Transverse colon (tissue), 4 donors: Measurements from ENCODE around the gene ANOS1. TPM values are rescaled to one million over a fixed set of nuclear protein-coding genes. Genes with fewer than 3 reads are reported as not detected.

Source experiments
- DNase-seq: peaks from one replicate; pipeline ENCODE4 v3.0.0-alpha.2; 2019
- H3K27ac ChIP-seq, 4 donors: fragments of 200-600 bp; sonication (generic); 2 replicates each; pipeline ENCODE4 v1.5.1; 2016 to 2018; ENCODE audit warnings: inconsistent platforms in 4 of 4
- H3K27me3 ChIP-seq: fragments of 200-600 bp; sonication (generic); 2 replicates; pipeline ENCODE4 v1.5.1; 2017; ENCODE audit warnings: inconsistent platforms
- H3K36me3 ChIP-seq, 4 donors: fragments of 200-600 bp; sonication (generic); 2 replicates each; pipeline ENCODE4 v1.5.1; 2017 to 2019; ENCODE audit warnings: inconsistent platforms in 4 of 4
- H3K4me1 ChIP-seq, 4 donors: fragments of 200-600 bp; sonication (generic); 2 replicates each; pipeline ENCODE4 v1.5.1; 2017 to 2020; ENCODE audit warnings: inconsistent platforms in 4 of 4
- H3K4me3 ChIP-seq, 4 donors: fragments of 200-600 bp; sonication (generic); 1 replicate in 1 of 4; 2 replicates in 3 of 4; pipeline versions ENCODE4 v1.5.1 to v1.6.1; 2017 to 2019; ENCODE audit warnings: inconsistent platforms in 4 of 4
- H3K9me3 ChIP-seq, 2 donors: fragments of 200-600 bp; sonication (generic); 2 replicates each; pipeline ENCODE4 v1.5.1; 2017 to 2019; ENCODE audit warnings: inconsistent platforms in 2 of 2
- EP300 ChIP-seq: sonication (generic); formaldehyde crosslinking; IDR thresholded peaks from one replicate; pipeline ENCODE4 v1.6.1; 2017; ENCODE audit warnings: antibody characterized with exemption, low read depth
- POLR2A ChIP-seq: fragments of 450-650 bp; IDR thresholded peaks from one replicate; pipeline ENCODE4 v1.6.1; 2016; ENCODE audit warnings: antibody characterized with exemption, mild to moderate bottlenecking, moderate library complexity
- POLR2AphosphoS5 ChIP-seq, 3 donors: sonication (generic); formaldehyde crosslinking; IDR thresholded peaks; one replicate each; pipeline ENCODE4 v1.6.1; 2016; ENCODE audit warnings: antibody characterized with exemption in 3 of 3
- WGBS, 2 donors: methylation state at CpG; one replicate each; pipeline ENCODE4 v1.1.5; 2018; ENCODE audit warnings: low coverage in 1 of 2; 5-methylcytosine and 5-hydroxymethylcytosine counted together
- in situ Hi-C, 4 donors: fragments of 200-750 bp; cut with MboI; loops; one replicate each; pipeline versions ENCODE4 v1.15.0 to v1.15.1; 2017; ENCODE audit warnings: low sequenced_read_pairs in 3 of 4, low pct_ligation_motif_present in 1 of 4, low pct_unique_long_range_greater_than_20kb in 1 of 4
- intact Hi-C: fragments of 100-400 bp; cut with DNase I; formaldehyde crosslinking; loops from one replicate; pipeline ENCODE4 v1.15.1; 2023; ENCODE audit warnings: low total_unique reads
- total RNA-seq, 4 donors: library from RNA; depleted of rRNA; stranded (reverse); fragments of >200 nt; gene quantifications; one replicate each; pipeline ENCODE4 v1.1.0, GENCODE V29; 2016
- TF ChIP-seq, protein P1 (sequence below), 5 experiments: fragments of 200-600 bp in 3 of 5; fragments of 450-650 bp in 2 of 5; sonication (generic) in 3 of 5; IDR thresholded peaks; 1 replicate in 2 of 5; 2 replicates in 3 of 5; pipeline ENCODE4 v1.5.1; 2016 to 2017; ENCODE audit warnings: antibody characterized with exemption in 5 of 5, inconsistent platforms in 3 of 5, mild to moderate bottlenecking in 2 of 5, moderate library complexity in 1 of 5

The ANOS1 gene
- total RNA-seq, 4 donors from 2014 or later = 0.14 to 0.16 TPM; not detected in 2

DNA sequence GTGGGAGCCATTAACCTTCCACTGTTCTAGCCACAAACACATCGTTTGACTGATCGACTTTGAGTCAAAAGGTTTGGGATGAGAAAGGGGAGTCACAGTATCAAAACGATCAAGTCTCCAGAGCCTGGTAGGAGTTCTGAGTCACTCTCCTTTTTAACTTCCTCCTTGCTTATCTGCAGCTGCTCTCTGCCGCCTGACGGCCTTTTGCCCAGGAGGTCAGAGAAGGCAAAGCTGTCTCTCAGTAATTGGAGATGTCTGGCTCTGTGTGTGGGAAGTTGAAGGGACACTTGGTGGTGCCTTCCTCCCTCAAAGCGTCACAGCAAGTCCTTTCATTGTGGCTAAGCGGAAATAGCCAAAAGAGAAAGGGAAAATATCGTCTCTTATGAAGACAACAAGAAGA lies 63.1 kb downstream of the ANOS1 start:
- WGBS, 2 donors = 35 to 83% methylated on average over 1 to 8 of the region's 8 CpGs
- no peaks in the 10 kb centered on the region for H3K36me3 ChIP-seq
- no peaks in the 10 kb centered on the region for H3K4me1 ChIP-seq
- no peaks in the 10 kb centered on the region for H3K27me3 ChIP-seq
- no peak for DNase-seq
- no peak overlapping the region for H3K27ac ChIP-seq
- H3K9me3 ChIP-seq = no peaks in the 10 kb centered on the region
- in situ Hi-C loops = no loop called here
- intact Hi-C loops = no loop called here
- no peak overlapping the region for H3K4me3 ChIP-seq
- TF ChIP-seq POLR2A (no peak), EP300 (no peak), POLR2AphosphoS5 (IDR thresholded peaks at IDR 0.05) (no peak)
- TF ChIP-seq, protein P1, sequence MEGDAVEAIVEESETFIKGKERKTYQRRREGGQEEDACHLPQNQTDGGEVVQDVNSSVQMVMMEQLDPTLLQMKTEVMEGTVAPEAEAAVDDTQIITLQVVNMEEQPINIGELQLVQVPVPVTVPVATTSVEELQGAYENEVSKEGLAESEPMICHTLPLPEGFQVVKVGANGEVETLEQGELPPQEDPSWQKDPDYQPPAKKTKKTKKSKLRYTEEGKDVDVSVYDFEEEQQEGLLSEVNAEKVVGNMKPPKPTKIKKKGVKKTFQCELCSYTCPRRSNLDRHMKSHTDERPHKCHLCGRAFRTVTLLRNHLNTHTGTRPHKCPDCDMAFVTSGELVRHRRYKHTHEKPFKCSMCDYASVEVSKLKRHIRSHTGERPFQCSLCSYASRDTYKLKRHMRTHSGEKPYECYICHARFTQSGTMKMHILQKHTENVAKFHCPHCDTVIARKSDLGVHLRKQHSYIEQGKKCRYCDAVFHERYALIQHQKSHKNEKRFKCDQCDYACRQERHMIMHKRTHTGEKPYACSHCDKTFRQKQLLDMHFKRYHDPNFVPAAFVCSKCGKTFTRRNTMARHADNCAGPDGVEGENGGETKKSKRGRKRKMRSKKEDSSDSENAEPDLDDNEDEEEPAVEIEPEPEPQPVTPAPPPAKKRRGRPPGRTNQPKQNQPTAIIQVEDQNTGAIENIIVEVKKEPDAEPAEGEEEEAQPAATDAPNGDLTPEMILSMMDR (IDR thresholded peaks at IDR 0.05) = no peak

DNA sequence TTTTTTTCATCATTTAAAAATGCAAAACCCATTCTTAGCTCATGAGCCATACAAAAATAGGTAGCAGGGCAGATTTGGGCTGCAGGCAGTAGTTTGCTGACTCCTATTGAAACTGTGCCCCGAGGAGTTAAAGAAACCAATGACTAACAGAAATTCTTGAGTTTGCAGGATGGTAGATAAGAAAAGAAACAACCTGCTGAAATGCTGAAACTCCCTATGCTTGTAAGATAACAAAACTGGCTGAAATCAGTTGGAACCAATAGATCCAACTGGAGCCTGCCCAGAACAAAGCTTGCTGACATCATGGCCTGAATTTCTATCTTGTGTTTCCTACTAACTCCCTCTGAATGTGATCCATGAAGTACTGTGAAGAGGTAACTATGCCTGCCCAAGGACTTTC lies 68.6 kb downstream of the ANOS1 start:
- TF ChIP-seq POLR2A = no peak
- TF ChIP-seq, protein P1 (IDR thresholded peaks at IDR 0.05) = no peak
- no peak for TF ChIP-seq POLR2AphosphoS5 (IDR thresholded peaks at IDR 0.05)
- TF ChIP-seq EP300 = no peak
- WGBS, 2 donors = 40 to 50% methylated on average over 1 of the region's 1 CpG
- Histone ChIP-seq H3K4me1 (no peaks in the 10 kb centered on the region), H3K27me3 (no peaks in the 10 kb centered on the region), H3K36me3 (no peaks in the 10 kb centered on the region), H3K27ac (no peak overlapping the region), H3K4me3 (no peak overlapping the region), H3K9me3 (no peaks in the 10 kb centered on the region)
- no peak for DNase-seq
- in situ Hi-C loops = no loop called here
- intact Hi-C loops = no loop called here

DNA sequence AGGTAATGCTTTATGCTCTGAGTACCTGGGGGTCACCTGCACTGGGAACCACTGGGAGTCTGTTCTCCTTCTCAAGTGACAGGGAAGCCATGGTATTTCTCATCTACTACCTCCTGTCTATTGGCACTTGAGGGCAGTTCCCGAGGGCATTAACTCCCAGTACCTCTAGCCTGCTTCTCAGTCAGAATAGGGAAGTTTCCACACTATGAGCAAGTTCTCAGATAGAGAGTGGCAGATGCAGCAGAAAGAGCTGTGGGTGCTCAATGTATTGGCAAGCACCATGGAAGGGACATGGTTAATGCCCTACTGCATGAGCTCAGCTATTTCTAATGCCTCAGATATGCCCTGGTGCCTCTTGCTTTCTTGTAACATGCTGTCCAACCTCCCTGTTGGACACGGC lies 74.1 kb downstream of the ANOS1 start:
- DNase-seq = no peak
- H3K27me3 ChIP-seq = no peaks in the 10 kb centered on the region
- 78 to 89% methylated on average over 1 to 2 of the region's 2 CpGs for WGBS, 2 donors
- TF ChIP-seq POLR2A = no peak
- no peak for TF ChIP-seq POLR2AphosphoS5 (IDR thresholded peaks at IDR 0.05)
- no peak for TF ChIP-seq EP300
- TF ChIP-seq, protein P1 (IDR thresholded peaks at IDR 0.05) = no peak
- H3K27ac ChIP-seq = no peak overlapping the region
- in situ Hi-C loops = no loop called here
- no peaks in the 10 kb centered on the region for H3K4me1 ChIP-seq
- no peaks in the 10 kb centered on the region for H3K9me3 ChIP-seq
- H3K36me3 ChIP-seq = no peaks in the 10 kb centered on the region
- no peak overlapping the region for H3K4me3 ChIP-seq
- intact Hi-C loops = no loop called here

DNA sequence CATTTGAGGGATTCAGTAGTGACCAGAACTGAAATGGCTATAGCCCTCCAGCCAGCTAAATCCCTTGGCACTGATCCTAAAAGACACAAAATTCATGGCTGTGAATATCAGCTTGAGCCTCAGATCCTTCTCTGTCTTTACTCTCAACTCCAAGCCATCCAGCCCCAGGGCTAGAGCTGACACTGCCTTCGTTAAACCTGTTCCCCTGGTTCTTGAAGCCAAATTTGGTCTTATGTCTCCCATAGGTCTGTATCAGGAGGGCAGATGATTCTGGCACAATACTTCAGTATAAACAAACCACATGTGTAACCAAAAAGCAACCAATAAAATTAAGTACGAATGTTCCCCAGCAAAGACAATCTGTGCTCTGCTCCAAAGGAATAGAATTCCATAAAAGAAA lies 78.0 kb downstream of the ANOS1 start:
- TF ChIP-seq POLR2A = no peak
- TF ChIP-seq EP300 = no peak
- no peak for TF ChIP-seq POLR2AphosphoS5 (IDR thresholded peaks at IDR 0.05)
- TF ChIP-seq, protein P1 (IDR thresholded peaks at IDR 0.05) = no peak
- H3K4me1 ChIP-seq = no peaks in the 10 kb centered on the region
- H3K27me3 ChIP-seq = no peaks in the 10 kb centered on the region
- intact Hi-C loops (no loop called here), in situ Hi-C loops (no loop called here)
- H3K27ac ChIP-seq = no peak overlapping the region
- 59 to 90% methylated on average over 1 to 2 of the region's 2 CpGs for WGBS, 2 donors
- no peaks in the 10 kb centered on the region for H3K9me3 ChIP-seq
- H3K36me3 ChIP-seq = no peaks in the 10 kb centered on the region
- DNase-seq = no peak
- no peak overlapping the region for H3K4me3 ChIP-seq
